K562 treated with DMSO at 1 percent for 4 hours (cell line): ENCODE measurements around the gene ISG15. TPM values are rescaled to one million over a fixed set of nuclear protein-coding genes. Genes with fewer than 3 reads are reported as not detected.

ENCODE experiments used
- total RNA-seq: library from RNA; unstranded; fragments of 300-600 nt; gene quantifications from 2 replicates; pipeline ENCODE4 v1.2.3, GENCODE V29; 2022; ENCODE audit not compliant: insufficient read depth

Gene ISG15
- total RNA-seq = 95.4 and 108 TPM in 2 replicates

GRCh38 chr1:1013105-1013921 lies at the start of gene ISG15:
Gene ISG15 (plus strand): TSS chr1:1013497. CDS start chr1:1013574, 77 bp downstream.

GRCh38 chr1:966135-966703 lies 47.1 kb upstream of the ISG15 start, which contains the start of gene PLEKHN1:
Gene PLEKHN1 (plus strand): TSS chr1:966482. CDS start chr1:966532, 50 bp downstream.

GRCh38 chr1:981955-982558 lies 31.2 kb upstream of the ISG15 start, which contains the start of gene PERM1:
Gene PERM1 (minus strand): TSS chr1:982093. CDS start chr1:981029, 1,064 bp downstream.

GRCh38 chr1:999725-1000356 lies 13.5 kb upstream of the ISG15 start, which contains the start of gene HES4:
Gene HES4 (minus strand): TSS chr1:1000097. CDS start chr1:999973, 124 bp downstream.

GRCh38 chr1:1020000-1020404 lies 6.7 kb downstream of the ISG15 start, which contains the start of gene AGRN:
Gene AGRN (plus strand): TSS chr1:1020120. CDS start chr1:1020173, 53 bp downstream.

Other genes starting within 250 kb of the ISG15 start
- gene SAMD11, start 89.6 kb upstream of the ISG15 start, total RNA-seq = 10.7 and 16.8 TPM in 2 replicates
- gene NOC2L, start 54.2 kb upstream of the ISG15 start, total RNA-seq = 133 and 149 TPM in 2 replicates
- 16.6 and 20.2 TPM in 2 replicates for gene KLHL17, start 52.9 kb upstream of the ISG15 start, total RNA-seq
- not detected in 2 replicates for gene PLEKHN1, start 47.0 kb upstream of the ISG15 start, total RNA-seq
- gene PERM1, start 31.4 kb upstream of the ISG15 start, total RNA-seq = not detected in 2 replicates
- gene HES4, start 13.4 kb upstream of the ISG15 start, total RNA-seq = 15.8 and 21.8 TPM in 2 replicates
- 46.6 and 56.8 TPM in 2 replicates for gene AGRN, start 6.6 kb downstream of the ISG15 start, total RNA-seq
- not detected in 2 replicates for gene RNF223, start 60.8 kb downstream of the ISG15 start, total RNA-seq
- gene C1orf159, start 102.6 kb downstream of the ISG15 start, total RNA-seq = 24.6 and 27.6 TPM in 2 replicates
- not detected in 2 replicates for gene TTLL10, start 160.4 kb downstream of the ISG15 start, total RNA-seq
- gene TNFRSF18, start 193.1 kb downstream of the ISG15 start, total RNA-seq = not detected in 2 replicates
- gene TNFRSF4, start 200.7 kb downstream of the ISG15 start, total RNA-seq = 1.0 TPM in 1 of 2 replicates, not detected in the other
- gene SDF4, start 218.5 kb downstream of the ISG15 start, total RNA-seq = 270 TPM in 2 replicates
- 6.8 and 11.5 TPM in 2 replicates for gene B3GALT6, start 218.7 kb downstream of the ISG15 start, total RNA-seq
- 1.9 TPM in 1 of 2 replicates, not detected in the other for gene C1QTNF12, start 233.2 kb downstream of the ISG15 start, total RNA-seq